CD4-positive, alpha-beta T cell (primary cell): ENCODE data around the gene PTPRO. TPM values are rescaled to one million over a fixed set of nuclear protein-coding genes. Genes with fewer than 3 reads are reported as not detected.

Source experiments
- ATAC-seq: fragments of 200-7000 bp; cut with Tn5 transposase; one replicate; pipeline ENCODE4 v1.10.0; 2022; ENCODE audit warnings: mild to moderate bottlenecking; ENCODE audit not compliant: poor library complexity
- CTCF ChIA-PET: fragments of 350-600 bp; sonication (Branson Sonifier 250); formaldehyde crosslinking; loops from one replicate; lab custom pipeline; 2021; ENCODE audit warnings: antibody characterized with exemption, inconsistent platforms; lab: Charles Lee
- POLR2A ChIA-PET: fragments of 350-600 bp; sonication (Branson Sonifier 250); formaldehyde crosslinking; loops from one replicate; lab custom pipeline; 2021; ENCODE audit warnings: antibody characterized with exemption, inconsistent platforms; lab: Charles Lee
- DNase-seq, 14 experiments: peaks; one replicate each; pipeline ENCODE4 v3.0.0-alpha.2; 2013 to 2020; ENCODE audit warnings: mixed read lengths in 2 of 14
- H3K27ac ChIP-seq, 2 donors: one replicate each; pipeline versions ENCODE4 v1.5.1 to v1.7.0; 2013; ENCODE audit warnings: low read length in 2 of 2, low read depth in 1 of 2, mild to moderate bottlenecking in 1 of 2
- H3K27me3 ChIP-seq, 2 experiments: 1 replicate in 1 of 2; 2 replicates in 1 of 2; pipeline versions ENCODE4 v1.6.1 to v1.7.0; 2013; ENCODE audit warnings: low read length in 2 of 2, control low read depth in 1 of 2, mild to moderate bottlenecking in 1 of 2, moderate library complexity in 1 of 2; ENCODE audit not compliant: insufficient read depth in 2 of 2, control insufficient read depth in 1 of 2
- H3K36me3 ChIP-seq: one replicate; pipeline ENCODE4 v1.6.1; 2013; ENCODE audit warnings: low read length, control low read depth; ENCODE audit not compliant: insufficient read depth
- H3K4me1 ChIP-seq: one replicate; pipeline ENCODE4 v1.6.1; 2013; ENCODE audit warnings: low read length, control low read depth; ENCODE audit not compliant: insufficient read depth
- H3K4me3 ChIP-seq: one replicate; pipeline ENCODE4 v1.5.1; 2013; ENCODE audit warnings: mild to moderate bottlenecking, low read length, moderate library complexity
- H3K9me3 ChIP-seq, 2 experiments: 1 replicate in 1 of 2; 2 replicates in 1 of 2; pipeline versions ENCODE4 v1.6.1 to v1.7.0; 2013; ENCODE audit warnings: low read length in 2 of 2, mild to moderate bottlenecking in 2 of 2, control low read depth in 1 of 2, moderate library complexity in 1 of 2; ENCODE audit not compliant: control insufficient read depth in 1 of 2, insufficient read depth in 1 of 2
- H3K27ac Mint-ChIP-seq: one replicate; pipeline ENCODE4 v1.8.0; 2020; ENCODE audit warnings: mixed read lengths
- H3K27me3 Mint-ChIP-seq: one replicate; pipeline ENCODE4 v1.8.0; 2021; ENCODE audit warnings: mixed read lengths
- H3K36me3 Mint-ChIP-seq: one replicate; pipeline ENCODE4 v1.8.0; 2021; ENCODE audit warnings: low read depth, mixed read lengths
- H3K4me1 Mint-ChIP-seq: one replicate; pipeline ENCODE4 v1.8.0; 2021; ENCODE audit warnings: low read depth, mixed read lengths
- H3K4me3 Mint-ChIP-seq: one replicate; pipeline ENCODE4 v1.8.0; 2020; ENCODE audit warnings: mild to moderate bottlenecking, mixed read lengths
- H3K9me3 Mint-ChIP-seq: one replicate; pipeline ENCODE4 v1.8.0; 2020; ENCODE audit warnings: mixed read lengths
- intact Hi-C, 2 experiments: fragments of 100-400 bp; cut with DNase I in 1 of 2; cut with micrococcal nuclease in 1 of 2; formaldehyde crosslinking; loops; one replicate each; pipeline versions ENCODE4 v1.15.1 to v1.9.0; 2023 to 2025; cut with DNase I, micrococcal nuclease
- total RNA-seq, 174 experiments: library from RNA in 2 of 174; stranded (reverse) in 2 of 174; gene quantifications; one replicate each; pipeline ENCODE4 v1.2.3 and lab custom pipeline; 2021 to 2026
- TF ChIP-seq, protein P1 (sequence below): fragments of 200-600 bp; IDR thresholded peaks from one replicate; pipeline ENCODE4 v1.8.0; 2022; ENCODE audit warnings: antibody characterized with exemption, mild to moderate bottlenecking

The PTPRO gene
- total RNA-seq, 2 experiments from 2014 or later, result 2.1 to 2.8 TPM

DNA sequence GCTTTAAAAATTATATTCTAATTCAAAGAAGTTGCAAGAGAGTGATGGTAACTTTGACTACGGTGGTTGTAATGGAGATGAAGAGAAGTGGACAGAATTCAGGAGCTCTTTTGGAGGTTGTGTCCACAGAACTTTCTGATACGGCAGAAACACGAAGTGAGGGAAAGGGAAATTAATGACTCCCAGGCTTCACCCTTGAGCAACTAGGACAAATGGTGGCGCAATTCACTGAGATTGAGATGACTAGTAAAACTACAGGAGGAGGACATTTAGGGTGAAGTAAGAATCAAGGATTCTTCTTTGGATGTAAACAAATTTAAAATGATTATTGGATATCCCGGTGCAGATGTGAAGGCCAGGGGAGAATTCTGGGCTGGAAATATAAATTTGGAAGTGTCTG lies 212.6 kb downstream of the PTPRO start:
- Mint-ChIP-seq H3K27me3 (no peaks in the 10 kb centered on the region), H3K4me3 (no peak overlapping the region)

DNA sequence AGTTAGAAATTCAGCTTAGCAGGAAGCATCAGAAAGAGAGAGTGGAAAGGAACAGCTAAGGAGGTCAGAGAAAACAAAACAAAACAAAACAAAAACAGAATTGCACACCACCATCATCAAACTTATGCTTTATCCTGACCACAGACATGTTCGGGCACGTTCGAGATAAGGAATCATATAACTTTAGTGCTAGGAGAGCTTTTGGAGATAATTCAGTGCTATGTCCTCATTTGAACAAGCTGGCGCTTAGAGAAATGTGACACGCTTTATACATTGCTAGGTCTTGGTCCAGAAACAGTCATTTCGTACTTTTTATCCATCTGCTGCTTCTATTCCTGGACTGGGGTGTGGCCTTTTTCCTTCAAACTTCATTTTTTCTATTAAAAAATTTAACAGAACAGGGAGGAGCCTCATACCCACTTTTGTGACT lies 213.1 kb downstream of the PTPRO start:
- Histone ChIP-seq H3K4me1 (peaks cover 15% of the 10 kb centered on the region), H3K9me3 (no peaks in the 10 kb centered on the region), H3K4me3 (no peak overlapping the region), H3K36me3 (no peaks in the 10 kb centered on the region), H3K27me3 (no peaks in the 10 kb centered on the region), H3K27ac (no peak overlapping the region)
- no peak overlapping the region for H3K27ac Mint-ChIP-seq
- H3K27me3 Mint-ChIP-seq, result no peaks in the 10 kb centered on the region
- no peak for DNase-seq
- intact Hi-C loops, result loop anchor here in 1 of 2 experiments (10.0 kb wide), 1 partner anchor 249 kb away; the partner anchor contains the start of gene EPS8
- CTCF ChIA-PET, result interaction anchor here (0.6 to 5.7 kb wide), 4 partner anchors 11 to 321 kb away, joined by 3 to 117 read pairs (median 4); no protein-coding TSS in a partner anchor
- peaks cover 11% of the 10 kb centered on the region for H3K4me1 Mint-ChIP-seq
- H3K9me3 Mint-ChIP-seq, result no peaks in the 10 kb centered on the region
- TF ChIP-seq, protein P1, sequence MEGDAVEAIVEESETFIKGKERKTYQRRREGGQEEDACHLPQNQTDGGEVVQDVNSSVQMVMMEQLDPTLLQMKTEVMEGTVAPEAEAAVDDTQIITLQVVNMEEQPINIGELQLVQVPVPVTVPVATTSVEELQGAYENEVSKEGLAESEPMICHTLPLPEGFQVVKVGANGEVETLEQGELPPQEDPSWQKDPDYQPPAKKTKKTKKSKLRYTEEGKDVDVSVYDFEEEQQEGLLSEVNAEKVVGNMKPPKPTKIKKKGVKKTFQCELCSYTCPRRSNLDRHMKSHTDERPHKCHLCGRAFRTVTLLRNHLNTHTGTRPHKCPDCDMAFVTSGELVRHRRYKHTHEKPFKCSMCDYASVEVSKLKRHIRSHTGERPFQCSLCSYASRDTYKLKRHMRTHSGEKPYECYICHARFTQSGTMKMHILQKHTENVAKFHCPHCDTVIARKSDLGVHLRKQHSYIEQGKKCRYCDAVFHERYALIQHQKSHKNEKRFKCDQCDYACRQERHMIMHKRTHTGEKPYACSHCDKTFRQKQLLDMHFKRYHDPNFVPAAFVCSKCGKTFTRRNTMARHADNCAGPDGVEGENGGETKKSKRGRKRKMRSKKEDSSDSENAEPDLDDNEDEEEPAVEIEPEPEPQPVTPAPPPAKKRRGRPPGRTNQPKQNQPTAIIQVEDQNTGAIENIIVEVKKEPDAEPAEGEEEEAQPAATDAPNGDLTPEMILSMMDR, result no peak
- no peak for ATAC-seq
- H3K4me3 Mint-ChIP-seq, result no peak overlapping the region
- POLR2A ChIA-PET, result interaction anchor here (1.0 to 5.9 kb wide), 3 partner anchors 12 to 348 kb away, joined by 3 to 130 read pairs (median 14); no protein-coding TSS in a partner anchor
- H3K36me3 Mint-ChIP-seq, result no peaks in the 10 kb centered on the region

More for the DNA sequence above, 212.6 kb downstream of the PTPRO start:
- H3K27ac ChIP-seq, result no peak overlapping the region
- peak in 2 of 14 experiments; percentile 35 to 38 for DNase-seq
- Mint-ChIP-seq H3K4me1 (peaks cover 11% of the 10 kb centered on the region), H3K9me3 (no peaks in the 10 kb centered on the region), H3K36me3 (no peaks in the 10 kb centered on the region), H3K27ac (no peak overlapping the region)
- TF ChIP-seq, protein P1, result no peak
- ChIA-PET CTCF (interaction anchor here (0.6 to 5.7 kb wide), 6 partner anchors 11 to 322 kb away, joined by 3 to 117 read pairs (median 4); no protein-coding TSS in a partner anchor), POLR2A (interaction anchor here (1.0 to 5.9 kb wide), 8 partner anchors 12 to 348 kb away, joined by 3 to 130 read pairs (median 10); no protein-coding TSS in a partner anchor)
- intact Hi-C loops, result loop anchor here (1.0 to 10.0 kb wide), 2 partner anchors 11 to 250 kb away; partner anchors contain the start of gene EPS8 (in 1 of the 2)
- no peaks in the 10 kb centered on the region for H3K27me3 ChIP-seq
- H3K4me1 ChIP-seq, result peaks cover 15% of the 10 kb centered on the region
- ATAC-seq, result no peak
- no peaks in the 10 kb centered on the region for H3K9me3 ChIP-seq
- no peaks in the 10 kb centered on the region for H3K36me3 ChIP-seq
- H3K4me3 ChIP-seq, result no peak overlapping the region

DNA sequence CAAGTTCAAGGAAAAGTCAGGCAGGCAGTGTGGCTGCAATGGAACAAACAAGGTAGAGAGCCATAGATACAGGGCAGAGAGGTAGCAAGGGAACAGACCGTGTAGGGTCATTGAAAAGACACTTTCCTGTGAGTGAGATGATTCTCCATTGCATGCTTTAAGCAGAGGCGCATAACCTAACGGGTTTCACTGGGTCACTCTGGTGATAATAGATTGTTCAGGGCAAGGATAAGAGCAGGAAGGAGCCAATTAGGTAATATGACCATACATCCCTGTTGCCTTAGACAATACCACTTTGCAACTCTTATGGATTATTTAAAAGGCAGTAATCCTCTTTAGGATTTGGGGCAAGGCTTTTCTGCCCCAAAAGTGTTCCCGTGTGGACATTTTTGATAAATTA lies 214.1 kb downstream of the PTPRO start:
- CTCF ChIA-PET, result no interaction called here
- Histone ChIP-seq H3K27me3 (no peaks in the 10 kb centered on the region), H3K9me3 (no peaks in the 10 kb centered on the region), H3K36me3 (no peaks in the 10 kb centered on the region), H3K4me3 (no peak overlapping the region), H3K27ac (no peak overlapping the region), H3K4me1 (peaks cover 15% of the 10 kb centered on the region)
- intact Hi-C loops, result loop anchor here in 1 of 2 experiments (10.0 kb wide), 1 partner anchor 248 kb away; the partner anchor contains the start of gene EPS8
- no peaks in the 10 kb centered on the region for H3K9me3 Mint-ChIP-seq
- H3K27ac Mint-ChIP-seq, result no peak overlapping the region
- peaks cover 18% of the 10 kb centered on the region for H3K4me1 Mint-ChIP-seq
- DNase-seq, result no peak
- H3K4me3 Mint-ChIP-seq, result no peak overlapping the region
- TF ChIP-seq, protein P1, result no peak
- no peak for ATAC-seq
- POLR2A ChIA-PET, result interaction anchor here (5.9 kb wide), 1 partner anchor 11 kb away, joined by 130 read pairs; no protein-coding TSS in a partner anchor
- H3K36me3 Mint-ChIP-seq, result no peaks in the 10 kb centered on the region
- H3K27me3 Mint-ChIP-seq, result no peaks in the 10 kb centered on the region
